WERI-Rb-1 (cell line): ENCODE measurements around the gene TAPBP.
"Not testable (repeated sequence)": the region's sequence is repeated elsewhere in the genome, so short reads cannot be mapped to it uniquely, and the experiment has no call there.

Experiments
- DNase-seq: peaks from one replicate; pipeline ENCODE4 v3.0.0-alpha.2; 2020
- H3K27ac ChIP-seq: fragments of 250-450 bp; sonication (Bioruptor Pico); 2 replicates; pipeline ENCODE4 v1.5.1; 2020; ENCODE audit warnings: mild to moderate bottlenecking, moderate library complexity
- H3K27me3 ChIP-seq: fragments of 250-450 bp; sonication (Bioruptor Pico); 2 replicates; pipeline ENCODE4 v1.5.1; 2021; ENCODE audit warnings: mild to moderate bottlenecking, low read depth, moderate library complexity; ENCODE audit not compliant: insufficient read depth, severe bottlenecking
- H3K36me3 ChIP-seq: fragments of 250-450 bp; sonication (Bioruptor Pico); 2 replicates; pipeline ENCODE4 v1.5.1; 2020; ENCODE audit warnings: mild to moderate bottlenecking, moderate library complexity
- H3K4me3 ChIP-seq: 2 replicates; pipeline ENCODE4 v1.5.1; 2011; ENCODE audit warnings: low read depth, mild to moderate bottlenecking, control low read depth, low read length
- H3K9me3 ChIP-seq: fragments of 250-450 bp; sonication (Bioruptor Pico); 2 replicates; pipeline ENCODE4 v1.5.1; 2021; ENCODE audit warnings: mild to moderate bottlenecking, moderate library complexity; ENCODE audit not compliant: severe bottlenecking
- CTCF ChIP-seq: IDR thresholded peaks from 2 replicates; pipeline ENCODE4 v1.5.1; 2011; ENCODE audit warnings: low read depth, mild to moderate bottlenecking, control low read depth, inconsistent platforms, low read length

TAPBP gene

GRCh38 chr6:33288921-33289783, 24.7 kb downstream of the TAPBP start, which contains the start of the genes PFDN6 and WDR46:
PFDN6 (plus strand) TSS chr6:33289601; CDS start chr6:33289857, 256 bp downstream.
WDR46 (minus strand) TSS chr6:33289239; CDS start chr6:33289170, 69 bp downstream.
- DNase-seq = peak; percentile 88
- Histone ChIP-seq H3K9me3 (no peaks in the 10 kb centered on the region), H3K27me3 (no peaks in the 10 kb centered on the region), H3K36me3 (peaks cover 74% of the 10 kb centered on the region), H3K4me3 (peak within 1 kb of the TSS; percentile 59), H3K27ac (peak within 1 kb of the TSS; percentile 62)
- no peak for TF ChIP-seq CTCF

GRCh38 chr6:33288141-33288920, 25.5 kb downstream of the TAPBP start:
- peak overlapping the region; percentile 62 for H3K27ac ChIP-seq

GRCh38 chr6:33286946-33287914, 26.6 kb downstream of the TAPBP start:
- H3K4me3 ChIP-seq = no peak overlapping the region
- no peaks in the 10 kb centered on the region for H3K9me3 ChIP-seq
- TF ChIP-seq CTCF = no peak
- H3K27me3 ChIP-seq = no peaks in the 10 kb centered on the region
- H3K27ac ChIP-seq = no peak overlapping the region
- no peak for DNase-seq
- H3K36me3 ChIP-seq = peaks cover 73% of the 10 kb centered on the region

More at GRCh38 chr6:33288141-33288920, 25.5 kb downstream of the TAPBP start:
- Histone ChIP-seq H3K36me3 (peaks cover 74% of the 10 kb centered on the region), H3K9me3 (no peaks in the 10 kb centered on the region), H3K27me3 (no peaks in the 10 kb centered on the region), H3K4me3 (peak overlapping the region; percentile 59)
- no peak for TF ChIP-seq CTCF
- DNase-seq = no peak

- not testable (repeated sequence) for H3K27me3 ChIP-seq
Measured at GRCh38 chr6:33285214-33285613, 28.7 kb downstream of the TAPBP start.

GRCh38 chr6:33280539-33280938, 33.3 kb downstream of the TAPBP start:
- Histone ChIP-seq H3K27ac (peak overlapping the region; percentile 49), H3K36me3 (peaks cover 80% of the 10 kb centered on the region), H3K9me3 (no peaks in the 10 kb centered on the region), H3K27me3 (no peaks in the 10 kb centered on the region), H3K4me3 (no peak overlapping the region)
- no peak for TF ChIP-seq CTCF
- DNase-seq = no peak

More at GRCh38 chr6:33285214-33285613, 28.7 kb downstream of the TAPBP start:
- H3K9me3 ChIP-seq, H3K27ac ChIP-seq, DNase-seq, H3K4me3 ChIP-seq: not testable (repeated sequence)
- H3K36me3 ChIP-seq = peaks cover 73% of the 10 kb centered on the region
